Gastroesophageal sphincter (tissue), 4 donors: ENCODE results near the gene NRF1. TPM values are rescaled to one million over a fixed set of nuclear protein-coding genes. Genes with fewer than 3 reads are reported as not detected.
A peak's percentile ranks its signal among the peaks of the same experiment; 100 is the strongest.
"Not testable (repeated sequence)": the region's sequence is repeated elsewhere in the genome, so short reads cannot be mapped to it uniquely, and the experiment has no call there.

Experiments used
- ATAC-seq: fragments of 150-250 bp; one replicate; pipeline ENCODE4 v1.9.1; 2016; ENCODE audit warnings: mild to moderate bottlenecking, moderate library complexity
- H3K27ac ChIP-seq, 4 donors: fragments of 200-600 bp; sonication (generic) in 3 of 4; 1 replicate in 3 of 4; 2 replicates in 1 of 4; pipeline ENCODE4 v1.5.1; 2016 to 2019
- H3K27me3 ChIP-seq: fragments of 200-600 bp; sonication (generic); one replicate; pipeline ENCODE4 v1.5.1; 2019
- H3K36me3 ChIP-seq, 2 donors: fragments of 200-600 bp; sonication (generic); one replicate each; pipeline ENCODE4 v1.5.1; 2019; ENCODE audit warnings: control low read depth in 1 of 2
- H3K4me1 ChIP-seq, 3 donors: fragments of 200-600 bp; sonication (generic); 1 replicate in 2 of 3; 2 replicates in 1 of 3; pipeline ENCODE4 v1.5.1; 2016 to 2019; ENCODE audit warnings: control low read depth in 2 of 3
- H3K4me3 ChIP-seq, 2 donors: fragments of 200-600 bp; sonication (generic); one replicate each; pipeline ENCODE4 v1.5.1; 2019; ENCODE audit warnings: mild to moderate bottlenecking in 1 of 2, moderate library complexity in 1 of 2
- H3K9me3 ChIP-seq, 3 donors: fragments of 200-600 bp; sonication (generic); one replicate each; pipeline ENCODE4 v1.5.1; 2017 to 2019; ENCODE audit warnings: control low read depth in 2 of 3
- CTCF ChIP-seq, 4 experiments: fragments of 200-600 bp in 2 of 4; fragments of 450-650 bp in 2 of 4; sonication (generic) in 1 of 4; IDR thresholded peaks; one replicate each; pipeline ENCODE4 v1.5.1; 2017 to 2019; ENCODE audit warnings: antibody characterized with exemption in 4 of 4, mild to moderate bottlenecking in 2 of 4, moderate library complexity in 2 of 4
- EP300 ChIP-seq: sonication (generic); formaldehyde crosslinking; IDR thresholded peaks from one replicate; pipeline ENCODE4 v1.6.1; 2017; ENCODE audit warnings: antibody characterized with exemption, mild to moderate bottlenecking
- POLR2A ChIP-seq, 2 donors: fragments of 450-650 bp; IDR thresholded peaks; one replicate each; pipeline ENCODE4 v1.6.1; 2017; ENCODE audit warnings: antibody characterized with exemption in 2 of 2, mild to moderate bottlenecking in 2 of 2, moderate library complexity in 1 of 2
- POLR2AphosphoS5 ChIP-seq: sonication (generic); formaldehyde crosslinking; IDR thresholded peaks from one replicate; pipeline ENCODE4 v1.6.1; 2017; ENCODE audit warnings: antibody characterized with exemption
- WGBS, 2 donors: methylation state at CpG; one replicate each; pipeline ENCODE4 v1.1.5; 2018; ENCODE audit warnings: low coverage in 1 of 2; 5-methylcytosine and 5-hydroxymethylcytosine counted together
- total RNA-seq, 4 donors: library from RNA; depleted of rRNA; stranded (reverse); fragments of >200 nt; gene quantifications; one replicate each; pipeline ENCODE4 v1.1.0, GENCODE V29; 2016

NRF1 gene
- total RNA-seq, result 10 to 100 TPM in 3 of 4 donors, 1 to 10 TPM in 1; 7.8 to 20.5 (median 17.0) TPM

GRCh38 chr7:129611246-129612111 lies at the start of gene NRF1:
Gene NRF1, plus strand, starts transcription at chr7:129611720. Its CDS starts 45,632 bp downstream, at chr7:129657352.
- peaks cover 0 to 56% (median 17%) of the 10 kb centered on the region in 3 donors for H3K4me1 ChIP-seq
- WGBS, 2 donors, result 0% methylated on average over 5 to 15 of the region's 98 CpGs
- TF ChIP-seq CTCF (IDR thresholded peaks at IDR 0.05), result peak in 2 of 4 experiments; percentile 64
- TF ChIP-seq POLR2AphosphoS5, result peak; percentile 58
- no peak for TF ChIP-seq EP300
- peak; percentile 79 to 82 for TF ChIP-seq POLR2A (IDR thresholded peaks at IDR 0.05)

GRCh38 chr7:129566323-129566722 lies 45.2 kb upstream of the NRF1 start:
- H3K4me1 ChIP-seq, H3K9me3 ChIP-seq, H3K36me3 ChIP-seq, ATAC-seq, H3K27ac ChIP-seq, H3K4me3 ChIP-seq: not testable (repeated sequence)
- WGBS, 2 donors, result 73% methylated on average over 2 of the region's 2 CpGs
- H3K27me3 ChIP-seq, result peaks cover 44% of the 10 kb centered on the region

More at GRCh38 chr7:129611246-129612111, at the start of gene NRF1:
- H3K36me3 ChIP-seq, result peaks cover 0 to 10% of the 10 kb centered on the region in 2 donors
- no peaks in the 10 kb centered on the region for H3K9me3 ChIP-seq
- H3K4me3 ChIP-seq, result peak within 1 kb of the TSS; percentile 86 to 87
- ATAC-seq, result peak; percentile 94
- no peaks in the 10 kb centered on the region for H3K27me3 ChIP-seq
- peak within 1 kb of the TSS; percentile 91 to 99 (median 98) for H3K27ac ChIP-seq

GRCh38 chr7:129567377-129567776 lies 44.1 kb upstream of the NRF1 start:
- 88 to 90% methylated on average over 2 to 3 of the region's 3 CpGs for WGBS, 2 donors
- ATAC-seq, result no peak
- no peak overlapping the region for H3K4me3 ChIP-seq
- no peak overlapping the region for H3K27ac ChIP-seq
- H3K27me3 ChIP-seq, result peaks cover 44% of the 10 kb centered on the region
- H3K36me3 ChIP-seq, result no peaks in the 10 kb centered on the region
- no peaks in the 10 kb centered on the region for H3K4me1 ChIP-seq
- no peaks in the 10 kb centered on the region for H3K9me3 ChIP-seq
- no peak for TF ChIP-seq POLR2A (IDR thresholded peaks at IDR 0.05)
- TF ChIP-seq CTCF (IDR thresholded peaks at IDR 0.05), result no peak
- TF ChIP-seq EP300, result no peak
- TF ChIP-seq POLR2AphosphoS5, result no peak

GRCh38 chr7:129568240-129568639 lies 43.3 kb upstream of the NRF1 start:
- no peaks in the 10 kb centered on the region for H3K36me3 ChIP-seq
- TF ChIP-seq EP300 (no peak), POLR2A (IDR thresholded peaks at IDR 0.05) (no peak), CTCF (IDR thresholded peaks at IDR 0.05) (no peak), POLR2AphosphoS5 (no peak)
- no peak for ATAC-seq
- no peaks in the 10 kb centered on the region for H3K9me3 ChIP-seq
- no peak overlapping the region for H3K4me3 ChIP-seq
- no peaks in the 10 kb centered on the region for H3K4me1 ChIP-seq
- H3K27ac ChIP-seq, result no peak overlapping the region
- H3K27me3 ChIP-seq, result peaks cover 40% of the 10 kb centered on the region
- 14 to 50% methylated on average over 1 of the region's 1 CpG for WGBS, 2 donors

GRCh38 chr7:129569326-129569725 lies 42.2 kb upstream of the NRF1 start:
- no peak for ATAC-seq
- no peak for TF ChIP-seq CTCF (IDR thresholded peaks at IDR 0.05)
- TF ChIP-seq POLR2A (IDR thresholded peaks at IDR 0.05), result no peak
- TF ChIP-seq POLR2AphosphoS5, result no peak
- no peak for TF ChIP-seq EP300
- peaks cover 31% of the 10 kb centered on the region for H3K27me3 ChIP-seq
- H3K9me3 ChIP-seq, result no peaks in the 10 kb centered on the region
- no peak overlapping the region for H3K27ac ChIP-seq
- no peak overlapping the region for H3K4me3 ChIP-seq
- WGBS, 2 donors, result 33 to 56% methylated on average over 1 to 3 of the region's 4 CpGs
- no peaks in the 10 kb centered on the region for H3K36me3 ChIP-seq
- no peaks in the 10 kb centered on the region for H3K4me1 ChIP-seq
